GM21381 (cell line): Measurements from ENCODE around the gene NDFIP1.
"Not testable (repeated sequence)": the region's sequence is repeated elsewhere in the genome, so short reads cannot be mapped to it uniquely, and the experiment has no call there.

Experiments
- ATAC-seq: cut with Tn5 transposase; IDR thresholded peaks from one replicate; pipeline ENCODE4 v1.9.1; 2021; ENCODE audit warnings: mild to moderate bottlenecking, moderate library complexity; ENCODE audit not compliant: unreplicated experiment

NDFIP1 gene

GRCh38 chr5:142108432-142109330 lies at the start of gene NDFIP1:
TSS of gene NDFIP1 (plus strand) at chr5:142108779. CDS start at chr5:142108975, 196 bp downstream.
- peak; percentile 99 for ATAC-seq

- ATAC-seq = no peak
Observed at GRCh38 chr5:142059304-142059940, 49.2 kb upstream of the NDFIP1 start.

GRCh38 chr5:142063376-142063775 lies 45.2 kb upstream of the NDFIP1 start:
- no peak for ATAC-seq

GRCh38 chr5:142063878-142064331 lies 44.7 kb upstream of the NDFIP1 start:
- no peak for ATAC-seq

GRCh38 chr5:142065273-142065672 lies 43.3 kb upstream of the NDFIP1 start:
- no peak for ATAC-seq

GRCh38 chr5:142069606-142070399 lies 38.8 kb upstream of the NDFIP1 start:
- no peak for ATAC-seq

GRCh38 chr5:142070734-142071133 lies 37.8 kb upstream of the NDFIP1 start:
- ATAC-seq = no peak

GRCh38 chr5:142072488-142072887 lies 36.1 kb upstream of the NDFIP1 start:
- ATAC-seq = no peak

- no peak for ATAC-seq
Observed at GRCh38 chr5:142073362-142073988, 35.1 kb upstream of the NDFIP1 start.

GRCh38 chr5:142074006-142074405 lies 34.6 kb upstream of the NDFIP1 start:
- no peak for ATAC-seq

GRCh38 chr5:142078221-142078620 lies 30.4 kb upstream of the NDFIP1 start:
- no peak for ATAC-seq

- no peak for ATAC-seq
Observed at GRCh38 chr5:142078706-142079105, 29.9 kb upstream of the NDFIP1 start.

GRCh38 chr5:142079306-142079721 lies 29.3 kb upstream of the NDFIP1 start:
- no peak for ATAC-seq

GRCh38 chr5:142080248-142080647 lies 28.3 kb upstream of the NDFIP1 start:
- ATAC-seq = no peak

GRCh38 chr5:142082182-142082781 lies 26.3 kb upstream of the NDFIP1 start:
- no peak for ATAC-seq

GRCh38 chr5:142086229-142086628 lies 22.4 kb upstream of the NDFIP1 start:
- no peak for ATAC-seq

GRCh38 chr5:142086679-142087078 lies 21.9 kb upstream of the NDFIP1 start:
- no peak for ATAC-seq

- ATAC-seq = no peak
Observed at GRCh38 chr5:142087920-142088679, 20.5 kb upstream of the NDFIP1 start.

- not testable (repeated sequence) for ATAC-seq
Observed at GRCh38 chr5:142088855-142089479, 19.6 kb upstream of the NDFIP1 start.
